Skeletal muscle tissue (tissue), 4 donors: ENCODE results near the gene SGCD. TPM values are rescaled to one million over a fixed set of nuclear protein-coding genes. Genes with fewer than 3 reads are reported as not detected.

Experiments
- H3K27ac ChIP-seq: one replicate; pipeline ENCODE4 v1.7.0; 2013; ENCODE audit warnings: mild to moderate bottlenecking, low read depth, low read length, inconsistent platforms
- H3K27me3 ChIP-seq, 3 donors: one replicate each; pipeline ENCODE4 v1.7.0; 2013; ENCODE audit warnings: low read length in 3 of 3; ENCODE audit not compliant: control insufficient read depth in 3 of 3, insufficient read depth in 3 of 3
- H3K36me3 ChIP-seq, 3 donors: one replicate each; pipeline ENCODE4 v1.7.0; 2013; ENCODE audit warnings: low read length in 3 of 3; ENCODE audit not compliant: control insufficient read depth in 3 of 3, insufficient read depth in 3 of 3
- H3K4me1 ChIP-seq, 3 donors: one replicate each; pipeline ENCODE4 v1.7.0; 2013; ENCODE audit warnings: low read length in 3 of 3, mild to moderate bottlenecking in 3 of 3; ENCODE audit not compliant: control insufficient read depth in 3 of 3, insufficient read depth in 3 of 3
- H3K4me3 ChIP-seq, 3 donors: one replicate each; pipeline ENCODE4 v1.7.0; 2013; ENCODE audit warnings: low read length in 3 of 3
- H3K9ac ChIP-seq, 3 donors: one replicate each; pipeline ENCODE4 v1.7.0; 2013; ENCODE audit warnings: low read length in 3 of 3, mild to moderate bottlenecking in 3 of 3, moderate library complexity in 2 of 3, low read depth in 1 of 3
- H3K9me3 ChIP-seq, 3 donors: one replicate each; pipeline ENCODE4 v1.7.0; 2013; ENCODE audit warnings: low read length in 3 of 3; ENCODE audit not compliant: control insufficient read depth in 3 of 3
- total RNA-seq: library from RNA; depleted of rRNA; stranded (reverse); fragments of >200 nt; gene quantifications from one replicate; pipeline ENCODE4 v1.2.3, GENCODE V29; 2014
- donor health status: Osteomylitis.

Gene SGCD
- total RNA-seq, 1 donor from 2014 or later, result 73.6 TPM

GRCh38 chr5:156570615-156571014 lies 243.7 kb downstream of the SGCD start:
- H3K9me3 ChIP-seq, result no peaks in the 10 kb centered on the region
- peaks cover 0 to 5% (median 0%) of the 10 kb centered on the region in 3 donors for H3K4me1 ChIP-seq
- no peaks in the 10 kb centered on the region for H3K36me3 ChIP-seq
- no peak overlapping the region for H3K27ac ChIP-seq
- H3K9ac ChIP-seq, result no peak overlapping the region
- H3K4me3 ChIP-seq, result no peak overlapping the region
- H3K27me3 ChIP-seq, result no peaks in the 10 kb centered on the region

- Histone ChIP-seq H3K27ac (no peak overlapping the region), H3K4me3 (no peak overlapping the region), H3K36me3 (no peaks in the 10 kb centered on the region), H3K9me3 (no peaks in the 10 kb centered on the region), H3K9ac (no peak overlapping the region), H3K27me3 (no peaks in the 10 kb centered on the region), H3K4me1 (peaks cover 6 to 19% (median 10%) of the 10 kb centered on the region in 3 donors)
These were observed 254.8 kb downstream of the SGCD start for GRCh38 chr5:156581725-156582124.

- Histone ChIP-seq H3K27me3 (no peaks in the 10 kb centered on the region), H3K9me3 (no peaks in the 10 kb centered on the region), H3K4me1 (peaks cover 8 to 22% (median 15%) of the 10 kb centered on the region in 3 donors), H3K27ac (no peak overlapping the region), H3K36me3 (no peaks in the 10 kb centered on the region), H3K4me3 (no peak overlapping the region), H3K9ac (no peak overlapping the region)
These were observed 255.2 kb downstream of the SGCD start for GRCh38 chr5:156582193-156582598.

- Histone ChIP-seq H3K4me1 (peaks cover 8 to 25% (median 18%) of the 10 kb centered on the region in 3 donors), H3K4me3 (no peak overlapping the region), H3K9ac (no peak overlapping the region), H3K27me3 (no peaks in the 10 kb centered on the region), H3K27ac (no peak overlapping the region), H3K36me3 (no peaks in the 10 kb centered on the region), H3K9me3 (no peaks in the 10 kb centered on the region)
These were observed 257.9 kb downstream of the SGCD start for GRCh38 chr5:156584871-156585270.

GRCh38 chr5:156585999-156586398 lies 259.0 kb downstream of the SGCD start:
- H3K9me3 ChIP-seq, result no peaks in the 10 kb centered on the region
- H3K36me3 ChIP-seq, result no peaks in the 10 kb centered on the region
- H3K27me3 ChIP-seq, result no peaks in the 10 kb centered on the region
- no peak overlapping the region for H3K4me3 ChIP-seq
- H3K27ac ChIP-seq, result no peak overlapping the region
- no peak overlapping the region for H3K9ac ChIP-seq
- peaks cover 8 to 25% (median 18%) of the 10 kb centered on the region in 3 donors for H3K4me1 ChIP-seq

GRCh38 chr5:156587012-156587411 lies 260.0 kb downstream of the SGCD start:
- Histone ChIP-seq H3K4me3 (no peak overlapping the region), H3K9ac (no peak overlapping the region), H3K4me1 (peaks cover 8 to 25% (median 18%) of the 10 kb centered on the region in 3 donors), H3K36me3 (peaks cover 0 to 4% (median 0%) of the 10 kb centered on the region in 3 donors), H3K9me3 (no peaks in the 10 kb centered on the region), H3K27me3 (no peaks in the 10 kb centered on the region), H3K27ac (no peak overlapping the region)

GRCh38 chr5:156588306-156588705 lies 261.3 kb downstream of the SGCD start:
- Histone ChIP-seq H3K9ac (no peak overlapping the region), H3K27me3 (no peaks in the 10 kb centered on the region), H3K9me3 (no peaks in the 10 kb centered on the region), H3K36me3 (peaks cover 0 to 5% (median 3%) of the 10 kb centered on the region in 3 donors), H3K27ac (no peak overlapping the region), H3K4me3 (no peak overlapping the region), H3K4me1 (peaks cover 8 to 22% (median 18%) of the 10 kb centered on the region in 3 donors)

GRCh38 chr5:156589104-156589945 lies 262.4 kb downstream of the SGCD start:
- H3K36me3 ChIP-seq, result peaks cover 0 to 5% (median 3%) of the 10 kb centered on the region in 3 donors
- no peak overlapping the region for H3K27ac ChIP-seq
- no peaks in the 10 kb centered on the region for H3K27me3 ChIP-seq
- H3K4me3 ChIP-seq, result no peak overlapping the region
- no peaks in the 10 kb centered on the region for H3K9me3 ChIP-seq
- H3K4me1 ChIP-seq, result peaks cover 7 to 16% (median 15%) of the 10 kb centered on the region in 3 donors
- H3K9ac ChIP-seq, result no peak overlapping the region

- no peaks in the 10 kb centered on the region for H3K27me3 ChIP-seq
- peaks cover 0 to 5% (median 3%) of the 10 kb centered on the region in 3 donors for H3K36me3 ChIP-seq
- no peak overlapping the region for H3K4me3 ChIP-seq
- no peak overlapping the region for H3K27ac ChIP-seq
- H3K4me1 ChIP-seq, result peaks cover 5 to 12% (median 11%) of the 10 kb centered on the region in 3 donors
- no peak overlapping the region for H3K9ac ChIP-seq
- no peaks in the 10 kb centered on the region for H3K9me3 ChIP-seq
These were observed 262.9 kb downstream of the SGCD start for GRCh38 chr5:156589946-156590216.

- no peak overlapping the region for H3K9ac ChIP-seq
- H3K4me3 ChIP-seq, result no peak overlapping the region
- peaks cover 0 to 5% (median 3%) of the 10 kb centered on the region in 3 donors for H3K36me3 ChIP-seq
- H3K27me3 ChIP-seq, result no peaks in the 10 kb centered on the region
- H3K4me1 ChIP-seq, result peaks cover 8 to 12% (median 10%) of the 10 kb centered on the region in 3 donors
- no peaks in the 10 kb centered on the region for H3K9me3 ChIP-seq
- H3K27ac ChIP-seq, result no peak overlapping the region
These were observed 264.0 kb downstream of the SGCD start for GRCh38 chr5:156590978-156591377.
